ENCODE results near the gene CD207. TPM values are rescaled to one million over a fixed set of nuclear protein-coding genes. Genes with fewer than 3 reads are reported as not detected.
"Not testable (repeated sequence)": the region's sequence is repeated elsewhere in the genome, so short reads cannot be mapped to it uniquely, and the experiment has no call there.

Gene CD207
- under 1 TPM in 1 of 4 donors, not detected in 3; 0.95 TPM for total RNA-seq

- H3K27ac ChIP-seq, result no peak within 1 kb of the TSS
- no peak for DNase-seq
- H3K4me3 ChIP-seq, result no peak within 1 kb of the TSS
- TF ChIP-seq EP300 (IDR thresholded peaks at IDR 0.05; ENCODE audit: low read depth) (no peak), CTCF (IDR thresholded peaks at IDR 0.05) (no peak), POLR2AphosphoS5 (IDR thresholded peaks at IDR 0.05) (no peak), POLR2A (IDR thresholded peaks at IDR 0.05) (no peak)
- H3K9me3 ChIP-seq, result no peaks in the 10 kb centered on the region
- H3K27me3 ChIP-seq, result no peaks in the 10 kb centered on the region
- no peaks in the 10 kb centered on the region for H3K36me3 ChIP-seq
- intact Hi-C loops (cut with DNase I; ENCODE audit: low total_unique reads), result no loop called here
- H3K4me1 ChIP-seq, result no peaks in the 10 kb centered on the region
- 91% methylated on average over 4 of the region's 4 CpGs; no CpG with 5 or more reads in 1 of the 2 donors for WGBS, 2 donors (ENCODE audit: low coverage in 1 of 2)
- in situ Hi-C loops (cut with MboI; ENCODE audit: low pct_ligation_motif_present in 1 of 4, low pct_unique_long_range_greater_than_20kb in 1 of 4, low sequenced_read_pairs in 3 of 4), result no loop called here
Observed at GRCh38 chr2:70835643-70836042, at the start of gene CD207. TSS of gene CD207 (minus strand) at chr2:70835816. CDS start at chr2:70835776, 40 bp downstream.

DNA sequence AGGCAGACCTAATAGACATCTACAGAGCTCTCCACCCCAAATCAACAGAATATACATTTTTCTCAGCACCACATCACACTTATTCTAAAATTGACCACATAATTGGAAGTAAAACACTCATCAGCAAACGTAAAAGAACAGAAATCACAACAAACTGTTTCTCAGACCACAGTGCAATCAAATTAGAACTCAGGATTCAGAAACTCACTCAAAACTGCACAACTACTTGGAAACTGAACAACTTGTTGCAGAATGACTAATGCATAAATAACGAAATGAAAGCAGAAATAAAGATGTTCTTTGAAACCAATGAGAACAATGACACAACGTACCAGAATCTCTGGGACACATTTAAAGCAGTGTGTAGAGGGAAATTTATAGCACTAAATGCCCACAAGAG, 42.9 kb upstream of the CD207 start:
- H3K27me3 ChIP-seq, result peaks cover 81% of the 10 kb centered on the region
- 14 to 48% methylated on average over 2 to 3 of the region's 3 CpGs for WGBS, 2 donors (ENCODE audit: low coverage in 1 of 2)
- H3K27ac ChIP-seq; H3K4me1 ChIP-seq; DNase-seq; intact Hi-C loops (cut with DNase I; ENCODE audit: low total_unique reads); H3K9me3 ChIP-seq; H3K4me3 ChIP-seq; H3K36me3 ChIP-seq: not testable (repeated sequence)
- in situ Hi-C loops (cut with MboI; ENCODE audit: low pct_ligation_motif_present in 1 of 4, low pct_unique_long_range_greater_than_20kb in 1 of 4, low sequenced_read_pairs in 3 of 4), result loop anchor here in 2 of 4 donors (10.0 kb wide), 1 partner anchor 66 kb away; no protein-coding TSS in a partner anchor

DNA sequence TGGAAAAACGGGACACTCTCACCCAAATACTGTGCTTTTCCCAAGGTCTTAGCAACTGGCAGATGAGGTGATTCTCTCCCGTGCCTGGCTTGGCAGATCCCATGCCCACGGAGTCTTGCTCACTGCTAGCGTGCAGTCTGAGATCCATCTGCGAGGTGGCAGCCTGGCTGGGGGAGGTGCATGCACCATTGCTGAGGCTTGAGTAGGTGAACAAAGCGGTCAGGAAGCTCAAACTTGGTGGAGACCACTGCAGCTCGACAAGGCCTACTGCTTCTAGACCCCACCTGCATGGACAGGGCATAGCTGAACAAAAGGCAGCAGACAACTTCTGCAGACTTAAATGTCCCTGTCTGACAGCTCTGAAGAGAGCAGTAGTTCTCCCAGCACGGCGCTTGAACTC, 40.5 kb upstream of the CD207 start:
- DNase-seq; H3K4me3 ChIP-seq; intact Hi-C loops (cut with DNase I; ENCODE audit: low total_unique reads); H3K36me3 ChIP-seq; H3K27ac ChIP-seq; H3K9me3 ChIP-seq; H3K4me1 ChIP-seq: not testable (repeated sequence)
- 76 to 100% methylated on average over 1 to 9 of the region's 9 CpGs for WGBS, 2 donors (ENCODE audit: low coverage in 1 of 2)
- H3K27me3 ChIP-seq, result peaks cover 84% of the 10 kb centered on the region
- in situ Hi-C loops (cut with MboI; ENCODE audit: low pct_ligation_motif_present in 1 of 4, low pct_unique_long_range_greater_than_20kb in 1 of 4, low sequenced_read_pairs in 3 of 4), result loop anchor here in 2 of 4 donors (10.0 kb wide), 1 partner anchor 69 kb away; no protein-coding TSS in a partner anchor

DNA sequence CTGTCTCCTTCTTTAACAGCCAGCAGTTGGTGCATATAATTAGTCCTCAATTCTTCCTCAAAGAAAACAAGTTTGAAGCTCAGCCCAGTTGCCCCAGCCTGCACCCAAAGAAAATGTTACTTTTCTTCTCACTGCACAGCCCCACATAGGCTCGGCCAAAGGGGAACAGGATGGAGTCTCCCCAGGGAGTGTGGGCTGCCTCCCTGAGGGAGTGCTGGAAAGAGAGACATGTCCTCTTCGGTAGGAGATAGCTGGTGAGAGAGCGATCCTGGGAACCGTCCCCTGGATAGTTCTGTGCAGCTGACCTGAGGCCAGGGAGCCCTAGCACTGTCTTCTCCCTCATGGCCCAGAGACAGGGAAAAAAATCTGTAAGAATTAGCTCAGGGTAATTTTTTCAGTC, 37.9 kb upstream of the CD207 start:
- Histone ChIP-seq H3K9me3 (no peaks in the 10 kb centered on the region), H3K27ac (no peak overlapping the region), H3K36me3 (no peaks in the 10 kb centered on the region), H3K4me3 (no peak overlapping the region), H3K27me3 (peaks cover 72% of the 10 kb centered on the region), H3K4me1 (peaks cover 0 to 7% (median 1%) of the 10 kb centered on the region in 4 donors)
- in situ Hi-C loops (cut with MboI; ENCODE audit: low pct_ligation_motif_present in 1 of 4, low pct_unique_long_range_greater_than_20kb in 1 of 4, low sequenced_read_pairs in 3 of 4) (loop anchor here in 2 of 4 donors (10.0 kb wide), 1 partner anchor 71 kb away; no protein-coding TSS in a partner anchor), intact Hi-C loops (cut with DNase I; ENCODE audit: low total_unique reads) (loop anchor here (5.0 kb wide), 2 partner anchors 44 to 69 kb away; no protein-coding TSS in a partner anchor)
- WGBS, 2 donors (ENCODE audit: low coverage in 1 of 2), result 64% methylated on average over 4 of the region's 4 CpGs; no CpG with 5 or more reads in 1 of the 2 donors
- DNase-seq, result no peak
- TF ChIP-seq POLR2AphosphoS5 (IDR thresholded peaks at IDR 0.05) (no peak), CTCF (IDR thresholded peaks at IDR 0.05) (no peak), EP300 (IDR thresholded peaks at IDR 0.05; ENCODE audit: low read depth) (no peak), POLR2A (IDR thresholded peaks at IDR 0.05) (no peak)

- H3K4me1 ChIP-seq, result peaks cover 0 to 7% (median 1%) of the 10 kb centered on the region in 4 donors
- peaks cover 57% of the 10 kb centered on the region for H3K27me3 ChIP-seq
- DNase-seq, result peak; percentile 85
- H3K4me3 ChIP-seq, result no peak overlapping the region
- in situ Hi-C loops (cut with MboI; ENCODE audit: low pct_ligation_motif_present in 1 of 4, low pct_unique_long_range_greater_than_20kb in 1 of 4, low sequenced_read_pairs in 3 of 4), result loop anchor here in 2 of 4 donors (10.0 kb wide), 1 partner anchor 73 kb away; no protein-coding TSS in a partner anchor
- 18% methylated on average over 31 of the region's 36 CpGs; no CpG with 5 or more reads in 1 of the 2 donors for WGBS, 2 donors (ENCODE audit: low coverage in 1 of 2)
- no peaks in the 10 kb centered on the region for H3K9me3 ChIP-seq
- H3K27ac ChIP-seq, result no peak overlapping the region
- intact Hi-C loops (cut with DNase I; ENCODE audit: low total_unique reads), result loop anchor here (5.0 kb wide), 2 partner anchors 46 to 71 kb away; no protein-coding TSS in a partner anchor
- H3K36me3 ChIP-seq, result no peaks in the 10 kb centered on the region
- TF ChIP-seq POLR2A (IDR thresholded peaks at IDR 0.05), result no peak
- peak; percentile 84 to 89 (median 88) for TF ChIP-seq CTCF (IDR thresholded peaks at IDR 0.05)
- TF ChIP-seq EP300 (IDR thresholded peaks at IDR 0.05; ENCODE audit: low read depth), result no peak
- TF ChIP-seq POLR2AphosphoS5 (IDR thresholded peaks at IDR 0.05), result no peak
Observed at GRCh38 chr2:70871398-70872211, 36.0 kb upstream of the CD207 start.

Measured in transverse colon (tissue), 4 donors.